ENCODE measurements around the gene RIC3.

Gene RIC3

DNA sequence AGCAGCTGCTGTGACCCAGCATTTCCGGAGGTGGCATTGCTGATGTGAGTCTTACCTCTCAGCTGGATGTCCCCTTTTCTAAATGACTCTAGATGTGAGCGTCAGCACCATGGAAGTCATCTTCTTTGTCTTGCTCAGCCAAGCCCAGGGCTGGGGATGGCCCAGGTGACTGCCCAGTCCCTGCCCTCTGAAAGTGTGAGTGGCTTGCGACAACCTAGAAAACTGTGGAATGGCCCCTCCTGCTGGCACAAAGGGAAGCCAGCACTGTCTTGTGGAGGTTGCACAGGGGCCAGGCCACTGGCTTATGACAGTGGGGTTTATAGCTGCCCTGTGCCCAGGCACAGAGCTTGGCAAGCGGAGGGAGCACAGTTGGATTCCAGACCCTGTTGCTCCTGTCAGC lies 81.6 kb downstream of the RIC3 start:
- DNase-seq (ENCODE audit: low read depth) = no peak

DNA sequence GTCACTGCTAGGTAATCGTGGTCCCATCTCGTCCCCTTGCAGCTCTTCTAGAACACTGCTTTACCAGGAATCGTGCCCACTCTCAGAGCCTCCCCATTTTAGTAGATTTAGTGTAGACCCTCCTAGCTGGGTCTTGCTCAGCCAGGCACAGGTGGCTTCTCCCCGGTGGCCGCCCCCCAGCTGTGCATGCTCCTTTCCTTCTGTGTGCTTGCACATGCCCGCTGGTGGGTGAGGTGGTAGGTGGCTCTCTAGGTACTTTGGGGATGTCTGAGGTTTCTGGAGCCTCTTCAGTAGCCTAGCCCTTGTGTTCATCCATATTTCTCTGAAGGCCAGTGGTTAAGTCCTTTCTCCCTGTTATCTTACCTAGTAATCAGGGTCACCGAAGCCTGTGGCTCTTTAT lies 82.3 kb downstream of the RIC3 start:
- DNase-seq (ENCODE audit: low read depth) = no peak

DNA sequence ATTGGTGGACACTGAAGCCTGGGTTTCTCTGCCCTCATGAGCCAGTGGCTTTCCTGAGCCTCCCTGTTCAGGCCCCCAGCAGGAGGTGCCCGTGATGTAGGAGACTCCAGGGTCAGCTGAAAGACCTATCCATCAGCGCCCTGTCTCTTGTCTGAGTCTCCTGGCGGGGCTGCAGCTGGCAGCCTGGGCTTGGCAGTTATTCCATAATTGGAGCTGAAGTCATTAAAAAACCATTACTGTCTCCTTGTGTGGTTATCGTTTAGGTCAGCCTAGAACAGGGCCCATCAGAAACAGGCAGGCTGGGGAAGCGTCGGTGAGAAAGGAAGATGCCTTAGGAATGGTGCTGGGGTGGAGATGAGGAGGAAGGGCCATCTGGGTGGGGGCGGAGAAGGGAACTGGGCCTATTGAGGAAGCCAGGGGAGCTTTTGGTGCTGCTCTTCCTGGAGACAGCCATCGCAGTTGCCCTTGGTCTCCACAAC lies 82.8 kb downstream of the RIC3 start:
- no peak for DNase-seq (ENCODE audit: low read depth)

DNA sequence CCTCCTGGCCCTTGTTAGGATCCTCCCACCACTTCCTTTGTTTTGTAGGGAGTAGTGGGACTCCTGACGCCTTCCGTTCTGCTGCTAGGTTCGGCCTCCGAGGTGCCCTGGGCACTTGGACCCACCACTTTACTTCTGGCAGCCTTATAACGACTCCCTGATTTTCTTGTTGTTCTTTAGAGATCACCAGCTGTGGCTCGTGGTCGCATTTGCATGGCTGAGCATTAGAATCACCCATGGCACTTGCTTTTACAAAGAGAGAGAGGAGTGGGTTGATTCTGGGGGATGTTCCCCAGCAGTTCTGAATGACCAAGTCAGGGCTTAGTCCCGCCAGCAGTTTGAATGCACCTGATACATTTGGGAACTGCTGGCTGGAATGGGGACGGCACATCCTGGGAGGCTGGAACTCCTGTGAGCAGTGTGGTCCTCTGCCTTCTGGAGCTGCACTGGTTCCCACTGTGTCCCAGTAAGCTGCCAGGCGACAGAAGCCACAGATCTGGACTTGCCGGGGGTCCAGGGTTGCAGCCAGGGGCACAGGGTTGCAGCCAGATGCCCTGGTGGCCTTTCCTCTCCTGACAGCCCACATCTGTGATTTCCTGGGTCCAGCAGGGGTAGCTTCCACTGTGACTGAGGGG lies 83.7 kb downstream of the RIC3 start:
- DNase-seq (ENCODE audit: low read depth) = no peak

DNA sequence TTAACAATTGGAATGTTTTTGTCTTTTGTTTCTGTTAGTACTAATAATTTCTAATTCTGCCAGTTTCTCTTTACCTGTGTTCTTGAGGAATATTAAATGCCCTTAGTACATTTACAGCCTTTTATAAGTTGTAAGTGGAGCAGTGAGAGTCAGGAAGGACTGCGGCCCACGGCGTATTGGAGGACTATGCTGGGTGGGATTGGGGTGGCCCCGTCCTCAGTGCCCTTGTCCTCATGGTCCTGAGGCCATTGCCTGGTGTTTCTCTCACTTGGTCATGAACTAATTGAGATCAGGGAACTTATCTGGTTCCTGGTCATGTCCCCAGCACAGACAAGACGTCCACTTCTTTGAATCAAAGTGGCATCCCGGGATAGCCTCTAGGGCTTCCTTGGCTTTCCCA lies 84.5 kb downstream of the RIC3 start:
- no peak for DNase-seq (ENCODE audit: low read depth)

DNA sequence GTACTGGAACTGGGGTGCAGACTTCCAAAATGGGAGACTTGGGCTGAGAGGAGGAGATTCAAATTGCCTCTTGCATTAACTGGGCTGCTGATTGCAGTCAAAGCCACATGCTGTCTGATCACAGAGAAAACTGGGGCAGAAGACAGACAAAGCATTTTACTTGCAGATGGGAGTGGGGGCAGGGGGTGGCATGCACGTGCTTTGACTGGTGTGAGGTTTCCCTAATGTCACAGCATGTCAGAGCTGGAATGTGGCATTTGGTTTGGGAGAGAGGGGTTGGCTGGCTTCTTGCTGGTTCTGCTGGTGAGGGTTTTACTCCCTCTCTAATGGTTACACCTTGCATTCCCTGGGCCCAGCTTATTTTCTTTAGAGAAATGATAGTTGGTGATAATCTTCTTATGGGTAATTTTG lies 84.9 kb downstream of the RIC3 start:
- no peak for DNase-seq (ENCODE audit: low read depth)

DNA sequence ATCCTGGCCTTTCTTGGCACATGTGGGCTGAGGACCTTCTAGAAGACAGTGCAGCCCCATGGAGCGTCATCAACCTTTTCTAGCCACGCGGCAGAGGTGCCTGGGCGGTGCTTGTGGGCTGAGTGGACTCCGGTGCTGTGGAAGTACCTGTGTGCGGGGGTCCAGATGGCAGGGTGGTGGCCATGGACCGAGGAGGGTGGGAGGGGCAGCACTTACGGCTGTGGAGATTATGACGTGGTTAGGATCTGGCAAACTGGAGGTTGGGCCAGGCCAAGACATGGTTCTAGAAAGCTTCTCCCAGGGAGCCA lies 85.8 kb downstream of the RIC3 start:
- DNase-seq (ENCODE audit: low read depth) = no peak

DNA sequence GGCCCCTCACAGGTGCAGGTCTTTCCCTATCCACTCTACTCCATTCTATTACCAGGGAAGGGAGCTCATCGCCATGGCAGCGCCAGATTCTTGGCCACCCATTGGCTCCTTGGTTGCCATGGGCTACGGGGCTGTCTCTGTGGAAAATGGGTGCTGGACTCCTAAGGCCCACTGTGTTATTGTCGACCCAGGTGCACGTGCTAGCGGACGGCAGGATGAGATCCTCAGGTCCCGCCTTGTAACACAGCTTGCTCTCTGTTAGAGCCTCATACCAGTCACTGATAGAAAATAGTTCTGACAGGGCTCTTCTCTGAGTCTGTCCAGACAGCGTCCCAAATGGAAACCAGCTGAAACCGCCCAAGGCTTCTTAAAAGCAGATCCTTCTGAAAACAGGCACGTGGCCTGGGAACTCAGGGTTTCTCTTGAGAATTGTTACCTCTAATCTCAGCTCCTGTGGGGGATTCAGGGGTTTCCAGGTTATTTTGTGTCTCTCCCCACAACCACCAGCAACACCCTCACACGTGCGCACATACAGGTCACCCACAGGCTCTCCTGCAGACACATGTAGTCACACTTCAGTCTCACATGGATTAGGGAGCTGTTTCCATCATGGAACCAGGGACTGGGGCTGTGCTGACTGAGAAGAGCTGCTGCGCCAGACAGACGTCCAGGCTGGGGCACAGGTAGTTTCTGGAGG lies 86.3 kb downstream of the RIC3 start:
- DNase-seq (ENCODE audit: low read depth) = no peak

DNA sequence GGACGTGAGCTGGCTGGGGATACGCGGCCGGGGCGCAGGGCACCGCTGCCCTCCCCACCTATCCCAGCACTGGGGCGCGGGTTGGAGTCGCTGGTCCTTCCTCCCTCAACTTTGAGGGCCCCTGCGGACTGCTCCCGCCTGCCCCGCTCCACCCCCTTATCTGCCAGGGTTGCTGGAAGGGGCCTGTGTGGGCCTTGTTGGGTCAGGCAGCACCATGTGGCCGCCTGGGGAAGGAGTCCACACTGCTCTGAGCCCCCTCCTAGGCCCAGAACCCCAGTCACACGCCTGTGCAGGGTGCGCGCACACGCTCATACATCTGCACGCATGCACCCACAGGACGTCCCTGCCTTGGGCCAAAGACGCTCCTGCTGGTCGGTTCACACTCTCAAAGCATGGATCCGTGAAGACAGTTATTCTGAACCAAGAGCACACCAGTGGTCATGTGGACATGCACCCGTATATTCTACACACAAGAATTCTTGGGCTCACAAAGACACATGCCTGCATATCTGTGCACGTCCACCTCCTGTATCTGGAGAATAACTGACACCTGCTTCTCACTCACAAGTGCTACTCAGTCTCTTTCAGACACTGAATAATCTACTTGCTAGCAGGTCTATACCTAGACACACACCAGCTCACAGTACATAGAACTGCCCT lies 87.1 kb downstream of the RIC3 start:
- no peak for DNase-seq (ENCODE audit: low read depth)

DNA sequence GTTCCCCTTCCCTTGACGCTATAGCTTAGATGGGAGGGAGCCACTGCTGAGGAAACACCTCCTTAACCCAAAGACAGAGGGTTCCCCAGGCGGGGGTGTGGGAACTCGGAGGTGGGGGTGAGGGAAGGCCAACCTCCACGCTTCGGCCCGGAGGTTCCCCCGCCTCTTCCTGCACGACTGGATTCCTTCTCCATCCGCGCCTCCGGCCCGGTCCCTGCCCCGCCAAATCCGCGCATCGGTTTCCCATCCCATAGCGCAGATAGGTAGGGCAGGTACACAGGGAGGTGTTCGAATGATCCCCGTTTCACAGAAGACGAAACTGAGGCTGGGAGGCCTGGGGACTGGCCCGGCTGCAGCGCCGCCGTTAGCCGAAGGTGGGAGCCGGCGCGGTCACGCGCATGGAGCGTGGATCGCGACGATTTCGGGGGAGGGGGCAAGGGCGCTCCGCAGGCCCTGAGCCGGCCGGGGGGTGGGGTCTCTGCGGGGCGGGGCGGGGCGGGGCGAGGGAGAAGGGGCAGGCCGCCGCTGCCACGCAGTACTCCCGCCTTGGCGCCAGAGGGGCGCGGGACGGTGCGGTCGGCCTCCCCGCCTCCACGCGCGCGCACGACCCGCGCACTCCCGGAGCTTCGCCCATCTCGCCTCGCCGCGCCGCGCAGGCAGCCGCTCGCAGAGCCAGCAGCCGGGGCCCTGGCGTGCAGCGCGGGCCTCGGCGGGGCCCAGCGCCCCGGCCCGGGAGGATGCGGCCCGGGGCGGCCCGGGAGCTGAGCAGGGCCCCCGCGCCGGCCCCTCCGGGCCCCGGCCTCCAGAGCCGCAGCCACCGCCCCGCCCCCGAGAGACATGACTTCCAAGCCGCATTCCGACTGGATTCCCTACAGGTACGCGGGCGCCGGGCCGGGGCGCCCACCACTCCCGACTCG lies 87.9 kb downstream of the RIC3 start, which contains the start of gene TUB:
TSS of gene TUB (plus strand) at position 538 of the 917 bp plus-strand sequence. CDS start at position 838, 300 bp downstream.
- no peak for DNase-seq (ENCODE audit: low read depth)

DNA sequence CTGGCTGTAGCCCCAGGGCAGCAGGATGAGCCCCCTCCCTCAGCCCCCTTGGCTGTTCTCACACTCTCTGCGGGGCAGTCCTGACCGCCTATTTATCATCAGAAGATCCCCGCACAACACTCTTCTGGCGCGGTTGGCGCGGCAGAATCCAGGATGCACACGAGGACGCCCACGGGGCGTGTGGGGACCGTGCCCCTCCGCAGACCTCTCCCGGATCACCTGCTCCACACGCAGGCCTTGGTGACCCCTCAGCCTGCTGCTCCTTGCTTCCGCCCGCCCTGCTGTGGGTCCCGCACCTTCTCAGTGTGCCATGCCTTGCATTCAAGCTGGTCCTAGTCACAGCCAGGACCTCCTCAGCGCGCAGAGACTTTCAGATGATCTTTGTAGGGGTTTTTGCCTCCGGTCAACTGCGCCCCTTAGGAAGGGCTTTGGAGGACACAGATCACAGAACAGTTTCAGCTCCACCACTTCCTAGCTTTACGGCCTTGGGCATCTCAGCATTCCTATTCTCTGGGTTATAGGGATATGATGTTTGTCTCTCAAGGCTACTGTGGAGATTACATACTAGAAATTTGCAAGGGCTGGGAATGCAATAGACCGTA lies 88.7 kb downstream of the RIC3 start:
- no peak for DNase-seq (ENCODE audit: low read depth)

DNA sequence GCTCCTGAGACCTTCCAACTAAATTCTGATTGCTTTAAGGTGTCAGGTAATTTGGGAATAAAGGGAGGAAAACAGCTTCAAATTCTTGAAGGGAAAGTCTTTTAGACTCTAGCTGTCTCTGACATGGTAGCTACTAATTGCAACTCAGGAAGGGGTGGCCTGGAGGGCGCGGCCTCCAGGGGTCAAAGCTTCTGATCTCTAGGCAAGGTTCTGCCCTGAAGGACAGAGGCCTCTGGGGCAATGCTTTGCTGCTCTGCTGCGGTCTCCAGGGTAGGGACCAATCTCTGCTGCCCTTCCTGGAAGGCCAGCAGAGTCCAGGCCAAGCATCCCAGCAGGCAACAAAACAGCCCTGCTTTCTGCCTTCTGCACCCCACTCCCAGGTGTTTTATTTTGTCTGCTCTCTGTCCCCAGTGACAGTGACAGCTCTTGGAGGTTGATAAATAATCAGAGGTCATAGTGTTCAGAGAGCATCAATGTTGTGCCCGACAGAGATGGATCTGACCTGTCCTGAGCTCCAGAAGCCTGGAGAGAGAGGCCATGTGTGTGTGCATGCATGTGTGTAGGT lies 89.6 kb downstream of the RIC3 start:
- no peak for DNase-seq (ENCODE audit: low read depth)

DNA sequence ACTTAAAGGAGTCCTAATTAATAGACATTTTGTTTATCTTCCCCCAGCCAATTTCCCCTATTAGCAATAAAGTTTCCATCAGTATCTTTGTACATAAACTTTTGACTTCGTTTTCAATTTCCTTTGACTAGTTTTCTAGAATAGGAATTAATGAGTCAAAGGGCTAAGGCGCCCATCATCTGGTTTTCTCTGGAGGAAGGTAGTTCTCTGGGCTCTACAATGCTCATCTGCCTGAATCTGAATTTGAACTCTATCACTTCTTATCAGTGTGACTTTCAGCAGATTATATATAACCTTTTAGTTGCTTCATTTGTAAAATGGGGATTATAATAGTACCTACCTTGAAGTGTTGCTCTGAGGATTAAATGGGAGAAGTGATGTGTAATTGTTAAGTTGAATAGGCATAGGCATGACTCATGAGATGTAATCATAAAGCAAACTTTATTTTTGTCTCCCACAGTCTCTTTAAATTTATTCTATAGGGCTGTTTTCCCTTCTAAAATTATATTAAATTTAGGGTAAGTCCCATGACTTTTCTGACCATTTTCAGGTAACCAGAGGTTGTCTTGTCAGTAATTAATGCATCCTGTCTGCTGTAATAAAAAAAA lies 93.6 kb downstream of the RIC3 start:
- no peak for DNase-seq (ENCODE audit: low read depth)

DNA sequence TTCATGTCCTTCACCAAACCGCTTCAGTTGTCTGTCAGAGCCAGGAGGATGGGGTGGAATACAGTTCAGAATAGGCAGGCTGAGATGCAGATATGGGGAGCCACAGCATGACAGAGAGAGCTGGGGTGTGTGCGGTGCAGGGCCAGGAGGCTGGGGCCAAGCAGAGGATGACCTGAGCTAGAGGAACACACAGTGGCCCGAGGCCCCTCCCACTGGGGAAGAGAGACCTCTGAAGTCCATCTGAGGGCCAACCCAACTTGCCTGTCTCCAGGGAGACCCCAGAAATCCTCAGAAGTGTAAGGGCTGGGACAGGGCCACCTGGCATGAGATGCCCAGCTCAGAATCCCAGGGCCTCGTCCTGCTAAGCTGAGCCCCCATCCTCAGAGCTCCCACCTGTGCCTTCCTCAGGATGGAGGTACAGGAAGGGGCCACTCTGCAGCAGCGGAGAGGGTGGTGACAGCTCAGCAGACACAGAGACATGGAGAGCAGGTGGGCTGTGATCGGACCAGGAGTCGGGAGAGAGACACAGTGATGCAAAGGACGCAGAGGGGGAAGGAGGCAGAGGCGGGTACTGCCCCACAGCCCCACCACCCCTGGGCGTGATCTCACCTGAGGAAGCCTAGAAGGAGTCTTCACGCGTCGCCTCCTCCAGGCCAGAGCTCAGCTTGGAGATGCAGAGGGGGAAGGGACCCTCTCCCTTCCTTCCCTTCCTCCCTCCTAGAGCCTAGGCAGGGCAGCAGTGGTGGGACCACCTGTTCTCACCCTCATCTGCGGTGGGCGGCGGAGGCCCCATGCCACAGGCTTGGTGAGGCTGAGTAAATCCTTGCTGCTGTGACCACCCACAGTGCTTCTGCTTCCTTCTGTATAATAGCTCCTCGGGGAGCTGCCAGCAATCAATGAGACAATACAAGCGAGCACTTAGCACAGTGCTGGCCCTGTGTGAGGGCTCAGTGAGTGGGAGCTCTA lies 96.9 kb downstream of the RIC3 start:
- DNase-seq (ENCODE audit: low read depth) = no peak

DNA sequence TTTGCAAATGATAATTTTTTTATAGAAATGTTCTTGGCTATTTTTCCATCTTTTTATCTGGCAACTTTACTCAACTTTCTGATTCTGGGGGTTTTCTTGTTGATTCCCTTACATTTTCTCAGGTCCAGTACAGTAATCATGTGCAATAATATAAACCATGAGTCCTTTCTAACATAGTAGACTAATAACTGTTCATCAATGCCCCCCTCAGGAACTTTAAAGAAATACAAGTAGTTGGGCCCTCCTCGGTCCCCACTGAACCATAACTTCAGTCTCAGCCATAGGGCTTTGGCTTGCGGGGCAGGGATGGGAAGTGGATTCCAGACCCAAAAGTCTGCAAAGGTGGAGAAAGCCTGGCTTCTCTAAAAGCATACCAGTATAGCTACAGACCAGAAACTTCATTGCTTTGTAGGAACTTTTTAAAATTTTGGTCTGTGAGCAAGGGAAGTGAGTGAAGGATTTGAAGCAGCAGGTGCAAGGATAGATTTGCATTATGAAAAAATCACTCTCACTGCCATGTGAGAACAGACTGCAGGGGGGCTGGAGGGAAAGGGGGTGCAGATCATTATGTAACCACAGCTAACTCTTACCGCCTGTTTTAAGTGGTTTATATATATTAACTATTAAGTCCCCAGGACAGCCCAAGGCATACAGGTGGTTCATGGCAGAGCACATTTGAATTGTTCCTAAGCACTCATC lies 98.3 kb downstream of the RIC3 start:
- no peak for DNase-seq (ENCODE audit: low read depth)

DNA sequence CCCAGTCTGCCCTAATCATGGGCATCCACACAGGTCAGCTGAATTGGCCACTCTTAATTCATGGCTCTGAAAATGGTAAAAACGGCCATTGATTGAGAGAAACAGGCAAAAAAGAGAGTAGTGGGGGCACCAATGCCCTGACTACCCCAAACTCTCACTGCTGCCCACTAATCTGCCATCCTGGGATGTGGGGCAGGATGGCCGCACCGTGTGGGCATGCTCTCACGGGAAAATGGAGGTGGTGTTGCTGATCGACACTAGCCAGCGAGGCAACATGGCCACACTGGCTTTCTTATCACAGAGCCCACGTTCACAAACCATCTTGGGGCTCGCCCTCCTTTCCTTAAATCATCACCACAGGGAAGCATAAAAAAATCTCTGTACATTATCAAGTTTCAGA lies 99.1 kb downstream of the RIC3 start:
- DNase-seq (ENCODE audit: low read depth) = no peak

DNA sequence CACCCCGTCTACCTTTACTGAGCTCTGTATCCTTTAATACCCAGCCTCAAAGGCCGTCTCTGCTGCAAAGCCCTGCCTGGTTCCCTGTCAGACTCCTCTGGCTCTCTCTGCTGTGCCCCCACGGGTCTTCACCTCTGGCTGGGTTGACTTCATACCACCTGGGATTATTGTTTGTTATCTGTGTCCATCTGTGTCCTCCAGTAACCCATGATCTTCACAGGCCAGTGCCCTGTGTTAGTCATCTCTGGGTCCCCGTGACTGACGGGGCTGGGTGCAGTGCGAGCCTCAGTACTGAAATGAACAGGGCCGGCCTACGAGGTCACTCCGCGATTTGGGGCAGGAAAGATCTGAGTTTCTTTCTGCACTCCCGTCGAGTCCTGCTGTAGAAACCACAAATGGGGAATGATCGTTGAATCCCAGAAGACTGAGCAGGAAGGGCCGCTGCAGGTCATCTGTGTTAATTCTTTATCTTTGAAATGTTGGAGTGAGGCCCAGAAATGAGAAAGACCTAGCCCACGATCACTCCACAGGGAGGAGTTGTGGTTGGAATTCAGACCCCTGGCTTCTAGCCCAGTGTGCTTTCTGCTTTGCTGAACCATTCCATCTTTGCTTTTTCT lies 100.1 kb downstream of the RIC3 start:
- DNase-seq (ENCODE audit: low read depth) = peak; percentile 68

DNA sequence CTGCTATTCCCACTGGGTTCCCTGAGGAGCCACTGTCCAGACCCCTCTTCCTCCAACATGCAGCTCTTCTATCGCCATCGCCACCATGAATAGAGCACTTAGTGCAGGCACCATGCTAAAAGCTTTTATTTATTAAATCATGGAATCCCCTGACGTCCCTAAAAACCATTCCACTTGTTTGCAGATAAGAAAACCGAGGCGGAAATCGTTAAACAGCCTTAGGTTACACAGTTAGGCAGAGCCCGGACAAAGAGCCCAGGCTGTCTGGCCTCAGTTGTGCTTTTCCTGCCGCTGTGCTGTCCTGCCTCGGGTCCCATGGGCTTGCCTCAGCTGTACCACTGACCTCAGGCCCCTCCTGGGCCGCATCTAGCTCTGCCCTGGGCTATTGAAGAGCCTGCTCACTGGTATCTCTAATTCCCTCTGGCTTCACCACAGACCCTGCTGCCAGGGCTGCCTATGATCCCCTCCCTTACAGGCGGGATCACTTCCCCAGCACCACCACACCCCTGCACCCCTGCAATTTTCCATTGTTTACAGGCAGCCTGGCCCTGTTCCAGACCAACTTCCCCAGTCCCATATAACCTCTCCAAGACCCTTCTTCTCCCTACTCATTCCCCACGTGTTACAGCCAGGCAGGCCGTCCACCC lies 100.8 kb downstream of the RIC3 start:
- DNase-seq (ENCODE audit: low read depth) = no peak
